CD4-positive, alpha-beta T cell treated with Interleukin-17A for 4 hours (primary cell): Measurements from ENCODE around the gene PURB.
"Not testable (repeated sequence)": the region's sequence is repeated elsewhere in the genome, so short reads cannot be mapped to it uniquely, and the experiment has no call there.

Experiments
- DNase-seq: peaks from one replicate; pipeline ENCODE4 v3.0.0-alpha.2; 2020; ENCODE audit warnings: mixed read lengths

The PURB gene

DNA sequence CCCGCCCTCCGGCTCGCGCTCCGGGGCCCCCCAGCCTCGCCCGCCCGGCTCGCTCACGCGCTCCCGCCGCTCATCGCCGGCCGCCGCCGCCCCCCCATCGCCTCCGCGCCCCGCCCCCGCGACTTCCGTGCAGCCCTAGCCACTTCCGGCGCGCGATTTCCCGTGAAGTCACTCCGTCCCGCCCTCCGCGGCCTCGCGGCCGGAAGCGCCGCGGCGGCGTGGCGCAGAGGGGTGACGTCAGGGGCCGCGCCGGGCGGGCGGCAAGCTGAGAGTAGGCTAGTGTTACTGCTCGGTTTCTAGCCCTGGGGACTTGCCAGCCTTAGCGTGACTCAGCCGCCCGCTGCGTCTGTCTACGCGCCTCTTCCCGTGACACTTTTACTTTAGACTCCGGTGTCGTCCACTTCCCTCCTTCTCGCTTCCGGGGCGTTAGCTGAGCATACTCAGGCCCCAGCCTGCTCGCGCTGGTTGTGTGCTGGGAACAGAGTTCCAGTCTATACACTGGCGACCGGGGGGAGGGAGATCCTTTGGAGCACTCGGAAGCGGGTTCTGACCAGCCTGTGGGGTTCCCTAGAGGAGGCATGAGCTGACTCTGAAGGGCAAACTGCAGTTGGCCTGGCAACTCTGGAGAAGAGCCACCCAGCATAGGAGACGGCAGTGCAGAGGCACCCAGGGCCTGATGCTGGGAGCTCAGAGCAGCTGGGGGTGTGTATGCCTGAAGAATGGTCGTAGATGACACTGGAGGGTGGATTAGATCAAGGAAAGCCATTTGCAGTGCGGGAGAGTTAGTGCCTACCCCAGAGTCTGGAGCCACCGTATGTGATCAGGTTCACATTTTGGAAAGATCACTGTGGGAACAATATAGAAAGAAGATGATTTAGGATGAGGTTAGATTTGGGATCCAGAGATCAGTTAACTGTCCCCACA is at the start of gene PURB:
Gene PURB, minus strand, starts transcription at position 137 of the 924 bp plus-strand sequence. CDS start 182 bp downstream, outside the sequence.
- DNase-seq, result peak; percentile 97

DNA sequence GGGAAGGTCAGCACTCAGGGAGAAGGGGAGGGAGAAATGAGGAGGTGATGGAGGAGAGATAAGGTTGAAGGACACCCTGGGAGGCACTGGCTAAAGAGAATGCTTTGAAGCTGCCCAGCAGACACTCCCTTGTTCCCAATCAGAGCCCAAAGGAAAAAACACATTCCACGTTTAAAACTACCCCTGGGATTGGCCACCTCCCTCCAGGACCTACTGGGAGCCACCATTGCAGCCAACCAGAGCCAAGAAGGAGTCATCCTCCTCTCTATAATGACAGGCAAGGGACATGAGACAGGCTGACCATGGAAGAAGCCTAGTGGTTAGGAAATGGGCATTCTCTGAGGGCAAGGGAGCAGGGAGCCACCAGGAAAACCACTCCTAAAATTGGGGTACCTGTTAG is 49.7 kb upstream of the PURB start:
- no peak for DNase-seq

DNA sequence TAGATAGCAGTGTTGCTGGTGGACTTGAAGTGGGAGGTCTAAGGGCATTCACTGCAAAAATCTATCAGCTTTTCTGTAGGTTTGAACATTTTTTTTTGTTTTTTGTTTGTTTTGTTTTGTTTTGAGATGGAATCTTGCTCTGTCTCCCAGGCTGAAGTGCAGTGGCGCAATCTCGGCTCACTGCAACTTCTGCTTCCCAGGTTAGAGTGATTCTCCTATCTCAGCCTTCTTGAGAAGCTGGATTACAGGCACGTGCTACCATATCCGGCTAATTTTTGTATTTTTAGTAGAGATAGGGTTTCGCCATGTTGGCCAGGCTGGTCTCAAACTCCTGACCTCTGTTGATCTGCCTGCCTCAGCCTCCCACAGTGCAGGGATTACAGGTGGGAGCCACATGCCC is 49.2 kb upstream of the PURB start:
- DNase-seq, result not testable (repeated sequence)

DNA sequence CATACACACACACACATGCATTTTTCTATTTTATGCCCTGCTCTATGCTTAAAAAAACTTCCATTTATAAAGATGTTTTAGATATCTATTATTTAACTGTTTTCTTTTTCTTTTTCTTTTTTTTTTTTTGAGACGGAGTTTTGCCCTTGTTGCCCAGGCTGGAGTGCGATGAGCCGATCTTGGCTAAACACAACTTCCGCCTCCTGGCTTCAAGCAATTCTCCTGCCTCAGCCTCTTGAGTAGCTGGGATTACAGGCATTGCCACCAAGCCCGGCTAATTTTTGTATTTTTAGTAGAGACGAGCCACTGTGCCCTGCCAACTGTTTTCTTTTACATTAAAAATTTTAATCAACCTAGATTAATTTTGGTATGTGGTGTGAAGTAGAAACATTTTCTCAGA is 45.6 kb upstream of the PURB start:
- DNase-seq, result no peak

DNA sequence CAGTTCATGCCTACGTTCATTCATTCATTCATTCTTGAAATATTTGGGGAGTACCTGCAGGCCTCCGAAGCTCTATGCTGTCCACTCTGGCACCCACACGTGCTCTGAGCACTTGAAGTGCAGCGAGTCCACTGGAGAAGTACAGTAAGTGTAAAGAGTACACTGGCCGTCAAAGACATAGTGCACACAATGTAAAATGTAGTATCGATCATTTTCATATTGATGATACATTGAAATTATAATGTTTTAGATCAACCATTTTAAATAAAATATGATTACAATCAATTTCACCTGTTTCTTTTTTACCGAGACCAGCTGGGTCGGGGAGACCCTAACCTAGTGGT is 37.0 kb upstream of the PURB start:
- no peak for DNase-seq

DNA sequence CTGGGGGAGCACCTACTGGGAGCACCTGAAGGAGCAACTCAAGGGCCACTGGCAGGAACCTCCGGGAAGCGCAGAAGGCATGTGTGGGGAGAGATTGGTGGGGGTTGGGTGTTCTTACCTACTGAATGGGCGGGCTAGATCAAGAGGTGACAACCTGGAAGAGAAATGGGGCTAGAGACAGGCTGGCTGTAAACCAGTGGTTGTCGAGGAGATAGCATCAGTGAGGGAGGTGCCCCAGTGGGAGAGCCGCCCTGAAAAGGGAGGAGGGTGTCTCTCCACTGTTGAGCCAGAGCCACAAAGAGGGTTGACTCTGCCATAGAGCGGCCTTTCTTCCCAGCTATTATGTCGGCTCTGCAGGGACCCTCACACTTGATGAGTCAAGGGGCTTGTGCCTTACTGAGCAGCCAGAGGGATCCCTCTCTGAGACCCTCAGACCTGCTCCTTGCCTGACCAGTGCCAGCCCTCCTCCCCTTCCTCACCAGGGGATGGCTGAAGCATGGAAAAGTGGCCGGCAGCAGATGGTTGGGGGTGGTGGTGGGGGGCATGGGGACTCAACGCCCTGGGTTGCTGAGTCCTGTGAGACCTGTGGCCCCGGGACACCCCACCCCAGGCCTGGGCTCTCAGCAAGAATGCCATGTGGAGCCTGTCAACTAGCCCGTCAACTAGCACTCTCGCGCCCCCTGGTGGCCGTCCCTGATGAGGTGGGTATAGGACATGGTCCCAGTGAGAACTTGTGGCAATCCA is 36.4 kb upstream of the PURB start:
- peak; percentile 97 for DNase-seq

DNA sequence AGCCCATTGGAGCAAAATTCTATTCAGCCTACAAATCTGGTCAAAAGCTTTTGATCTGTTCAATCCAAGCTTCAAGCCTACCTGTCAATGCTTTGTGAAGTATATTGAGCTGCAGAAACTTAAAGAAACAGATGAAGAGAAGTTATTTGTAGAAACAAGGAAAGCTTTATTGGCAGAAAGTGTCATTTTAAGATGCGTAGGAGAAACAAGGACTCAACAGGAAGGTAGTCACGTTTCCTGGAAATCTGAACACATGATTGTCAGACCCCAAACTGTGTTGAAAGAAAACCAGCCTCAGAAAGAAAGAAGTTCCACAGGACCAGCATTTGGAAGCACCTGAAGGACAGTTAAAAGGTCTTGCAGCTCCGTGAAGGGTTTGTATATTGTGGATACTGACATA is 34.8 kb upstream of the PURB start:
- DNase-seq, result no peak

DNA sequence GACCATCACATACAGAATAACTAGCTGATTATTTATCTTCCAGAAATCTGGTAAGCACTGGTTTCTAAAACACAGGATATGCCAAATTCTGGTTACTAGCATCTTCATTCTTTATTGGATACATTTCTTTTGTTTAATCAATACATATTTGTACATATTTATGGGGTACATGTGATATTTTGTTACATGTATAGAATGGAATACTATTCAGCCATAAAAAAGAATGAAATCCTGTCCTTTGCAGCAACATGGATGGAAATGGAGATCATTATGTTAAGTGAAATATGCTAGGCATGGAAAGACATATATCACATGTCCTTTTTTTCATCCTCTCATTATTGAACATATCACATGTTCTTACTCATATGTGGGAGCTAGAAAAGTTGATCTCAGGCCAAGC is 32.7 kb upstream of the PURB start:
- no peak for DNase-seq

DNA sequence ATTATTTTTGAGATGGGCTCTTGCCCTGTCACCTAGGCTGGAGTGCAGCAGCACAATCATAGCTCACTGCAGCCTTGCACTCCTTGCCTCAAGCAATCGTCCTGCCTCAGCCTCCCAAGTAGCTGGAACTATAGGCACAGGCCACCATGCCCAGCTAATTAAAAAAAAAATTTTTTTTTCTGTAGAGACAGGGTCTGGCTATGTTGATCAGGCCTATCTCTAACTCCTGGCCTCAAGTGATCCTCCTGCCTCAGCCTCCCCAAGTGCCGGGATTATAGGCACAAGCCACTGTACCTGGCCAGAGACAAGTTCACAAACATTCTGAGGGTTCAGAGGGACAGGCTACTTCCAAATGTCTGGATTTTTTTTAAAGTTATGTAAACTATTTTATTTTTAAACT is 32.1 kb upstream of the PURB start:
- no peak for DNase-seq

DNA sequence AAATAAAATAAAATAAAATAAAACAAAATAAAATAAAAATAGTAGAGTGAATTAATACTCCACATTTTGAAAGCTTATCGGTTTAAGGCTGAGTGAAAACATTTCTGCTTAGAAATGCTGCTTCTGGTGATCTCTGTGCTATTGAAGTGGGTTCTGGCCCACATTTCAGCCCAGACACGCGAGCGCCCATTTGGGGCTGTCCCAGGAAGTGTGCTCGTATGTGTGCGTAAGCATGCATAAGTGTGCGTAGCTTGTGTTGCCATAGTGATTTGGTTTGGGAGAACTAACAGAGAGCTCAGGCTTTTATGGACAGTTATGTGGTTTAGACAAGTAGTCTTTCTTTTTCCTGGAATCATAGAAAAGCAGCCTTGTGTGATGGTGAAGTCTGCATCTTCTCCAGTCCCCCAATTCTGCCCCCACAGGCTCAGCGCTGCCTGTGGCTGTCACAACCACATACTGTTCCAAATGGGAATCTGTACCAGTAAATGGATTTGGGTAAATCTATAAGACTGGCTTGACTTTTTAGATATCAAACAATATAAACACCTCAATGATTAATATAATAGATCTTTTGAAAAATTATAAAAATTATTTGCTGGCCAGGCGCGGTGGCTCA is 29.8 kb upstream of the PURB start:
- DNase-seq, result peak; percentile 20

DNA sequence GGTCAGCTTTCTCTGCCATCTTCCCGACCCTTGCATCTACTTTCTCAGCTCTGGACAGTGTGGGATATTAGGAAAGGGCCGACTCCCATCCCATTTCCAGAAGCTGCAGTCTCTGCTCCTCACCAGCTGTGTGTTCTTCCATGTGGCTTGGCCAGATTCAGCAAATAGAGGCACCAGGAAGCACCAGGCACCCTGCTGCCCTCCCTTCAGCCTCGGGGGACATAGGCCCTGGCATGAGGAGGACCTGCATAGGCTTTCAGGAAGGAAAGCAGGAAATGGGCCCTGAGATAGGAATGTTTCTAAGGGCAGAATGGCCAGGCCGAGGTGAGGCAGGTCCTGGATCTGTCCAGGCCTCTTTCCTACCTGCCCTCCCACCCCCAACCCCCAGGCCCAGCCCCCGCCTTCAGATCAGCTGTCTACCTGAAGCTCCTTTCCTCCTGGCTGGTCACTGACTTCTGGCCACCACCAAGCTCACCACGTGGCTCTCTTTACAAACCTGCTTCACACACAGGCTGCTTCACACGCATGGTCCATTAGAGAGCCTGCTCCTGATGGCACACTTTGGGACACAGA is 27.5 kb upstream of the PURB start:
- no peak for DNase-seq

DNA sequence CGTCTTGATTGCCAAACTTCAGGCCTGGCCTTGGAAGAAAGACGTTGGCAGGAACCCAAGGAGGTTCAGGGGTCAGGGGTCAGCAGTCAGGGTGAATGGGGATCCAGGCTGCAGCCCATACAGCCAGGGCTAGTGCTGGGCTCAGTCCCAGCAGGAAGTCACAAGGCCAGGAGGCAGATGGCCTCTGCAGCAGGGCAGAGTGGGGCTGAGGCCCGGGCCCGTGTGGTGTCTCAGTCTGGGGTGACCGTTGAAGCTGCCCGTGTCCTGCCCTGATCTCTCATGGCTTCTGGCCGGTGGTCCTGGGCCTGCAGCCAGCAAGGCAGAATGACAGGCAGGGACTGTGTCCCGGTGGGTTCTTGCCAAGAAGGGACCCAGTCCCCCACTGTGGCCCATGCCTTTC is 26.6 kb upstream of the PURB start:
- no peak for DNase-seq

DNA sequence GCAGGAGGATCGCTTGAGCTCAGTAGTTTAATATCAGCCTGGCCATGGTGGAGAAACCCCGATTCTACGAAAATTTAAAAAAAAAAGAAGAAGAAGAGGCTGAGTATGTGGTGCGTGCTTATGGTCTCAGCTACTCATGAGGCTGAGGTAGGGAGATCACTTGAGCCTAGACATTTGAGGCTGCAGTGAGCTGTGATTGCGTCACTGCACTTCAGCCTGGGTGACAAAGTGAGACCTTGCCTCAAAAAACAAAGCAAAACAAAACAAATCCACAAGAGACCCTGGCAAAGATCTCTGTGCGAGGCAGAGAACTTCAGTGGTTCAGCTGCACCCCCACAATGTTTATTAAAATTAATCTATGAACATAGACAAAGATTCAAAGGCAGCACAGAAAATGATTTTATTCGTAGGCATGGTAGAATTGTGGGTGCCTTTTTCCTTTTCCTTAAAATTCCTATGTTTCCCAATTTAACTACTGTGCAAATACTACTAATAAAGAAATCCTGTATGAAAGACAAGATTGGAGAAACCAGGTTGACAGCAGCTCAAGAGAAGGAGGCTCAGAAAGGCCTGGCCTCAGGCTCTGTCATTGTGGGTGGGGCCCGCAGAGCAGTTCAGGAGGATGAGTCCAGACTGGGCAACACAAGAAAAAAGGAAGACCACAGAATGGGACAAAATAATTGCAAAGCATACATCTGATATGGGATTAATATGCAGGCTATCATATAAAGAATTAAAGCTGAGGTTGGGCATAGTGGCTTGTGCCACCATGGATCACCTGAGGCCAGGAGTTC is 24.5 kb upstream of the PURB start:
- DNase-seq, result no peak

DNA sequence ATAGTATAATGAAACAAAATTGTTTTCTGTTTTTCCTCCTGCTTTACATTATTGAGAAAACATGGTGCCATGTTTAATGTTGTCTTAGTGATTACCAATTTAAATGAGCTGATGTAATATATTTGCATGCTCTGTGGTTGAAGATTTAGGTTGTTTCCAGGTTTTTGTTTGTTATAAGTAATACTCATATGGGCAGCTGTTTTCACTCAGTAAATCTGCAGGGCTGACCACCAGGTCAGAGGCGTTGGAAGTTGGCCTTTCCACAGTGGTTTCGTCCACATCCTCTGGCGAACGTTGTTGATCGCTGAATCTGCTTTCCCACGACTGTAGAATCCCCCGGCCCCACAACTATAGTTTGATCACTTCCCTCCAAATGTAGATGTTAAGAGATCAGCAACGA is 21.6 kb upstream of the PURB start:
- no peak for DNase-seq

DNA sequence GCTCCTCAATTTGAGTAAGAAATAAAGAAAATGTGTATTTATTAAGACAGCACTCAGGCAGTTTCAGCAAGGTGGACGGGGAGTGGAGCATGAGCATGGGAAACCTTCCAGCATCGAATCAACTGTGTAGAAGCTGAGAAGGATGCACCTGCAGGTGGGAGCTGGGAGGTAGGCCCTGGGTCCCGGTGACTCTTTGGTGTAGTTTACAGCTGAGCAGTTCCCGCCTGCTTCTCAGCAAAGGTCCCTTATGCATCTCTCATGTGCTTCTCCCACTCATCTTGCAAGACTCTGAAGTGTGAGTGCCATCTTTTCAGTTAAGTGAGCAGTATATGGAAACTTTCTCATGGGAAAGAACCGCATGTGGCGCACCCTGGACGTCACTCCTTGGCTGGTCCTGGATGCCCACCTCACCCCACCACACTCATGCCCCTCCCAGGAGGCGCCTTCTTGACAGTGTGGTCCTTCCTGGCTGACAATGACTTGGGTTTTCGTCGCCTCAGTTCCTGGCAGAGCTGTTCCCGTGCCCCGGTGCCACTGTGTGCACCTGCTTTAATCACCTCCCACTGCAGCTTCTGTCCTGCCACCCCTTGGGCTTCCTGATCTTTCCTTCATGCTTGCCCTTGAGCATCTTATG is 19.8 kb upstream of the PURB start:
- DNase-seq, result no peak

DNA sequence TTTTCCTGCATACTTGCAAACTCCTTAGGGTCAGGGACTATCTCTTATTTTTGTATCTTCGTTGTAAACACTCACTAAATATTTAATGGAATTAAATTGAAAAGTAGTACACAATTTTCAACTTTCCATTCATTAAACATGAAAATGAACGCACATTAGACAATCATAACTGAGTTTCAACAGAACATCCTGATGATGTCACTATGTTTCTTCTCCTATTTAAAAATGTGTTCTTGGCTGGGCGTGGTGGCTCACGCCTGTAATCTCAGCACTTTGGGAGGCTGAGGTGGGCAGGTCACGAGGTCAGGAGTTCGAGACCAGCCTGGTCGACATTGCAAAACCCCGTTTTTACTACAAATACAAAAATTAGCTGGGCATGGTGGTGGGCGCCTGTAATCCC is 14.1 kb upstream of the PURB start:
- no peak for DNase-seq

DNA sequence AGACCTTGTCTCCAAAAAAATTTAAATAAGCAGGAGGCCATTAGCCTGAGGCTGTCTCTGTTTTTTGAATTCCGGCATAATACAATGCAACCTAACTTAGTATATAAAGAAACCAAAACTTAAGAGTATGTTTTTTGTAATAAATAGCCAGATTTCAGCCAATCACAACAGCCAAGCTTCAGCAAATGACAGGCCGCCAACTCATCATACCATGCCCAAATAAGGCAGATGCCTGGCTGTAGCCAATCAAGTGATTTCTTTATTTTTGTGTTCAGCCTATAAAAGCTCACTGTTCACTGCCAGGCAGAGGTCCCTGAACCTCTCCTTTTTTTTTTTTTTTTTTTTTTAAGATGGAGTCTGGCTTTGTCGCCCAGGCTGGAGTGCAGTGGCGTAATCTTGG is 12.7 kb upstream of the PURB start:
- DNase-seq, result no peak

DNA sequence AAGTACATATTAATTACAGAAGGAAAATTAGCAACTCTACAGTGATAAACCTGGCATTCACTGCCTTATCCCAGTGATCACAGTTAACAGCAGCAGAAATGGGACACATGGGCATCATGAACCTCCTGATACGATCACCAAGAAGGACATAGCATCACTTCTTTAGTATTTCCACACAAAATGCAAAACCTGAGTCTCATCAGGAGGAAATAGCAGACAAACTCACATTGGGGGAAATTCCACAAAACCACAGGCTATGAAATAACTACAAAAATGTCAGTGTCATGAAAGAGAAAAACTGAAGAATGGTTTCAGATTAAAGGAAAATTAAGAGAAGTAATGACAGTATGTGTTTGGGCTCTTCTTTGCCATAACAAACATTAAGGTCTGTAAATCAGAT is 12.0 kb upstream of the PURB start:
- DNase-seq, result no peak

DNA sequence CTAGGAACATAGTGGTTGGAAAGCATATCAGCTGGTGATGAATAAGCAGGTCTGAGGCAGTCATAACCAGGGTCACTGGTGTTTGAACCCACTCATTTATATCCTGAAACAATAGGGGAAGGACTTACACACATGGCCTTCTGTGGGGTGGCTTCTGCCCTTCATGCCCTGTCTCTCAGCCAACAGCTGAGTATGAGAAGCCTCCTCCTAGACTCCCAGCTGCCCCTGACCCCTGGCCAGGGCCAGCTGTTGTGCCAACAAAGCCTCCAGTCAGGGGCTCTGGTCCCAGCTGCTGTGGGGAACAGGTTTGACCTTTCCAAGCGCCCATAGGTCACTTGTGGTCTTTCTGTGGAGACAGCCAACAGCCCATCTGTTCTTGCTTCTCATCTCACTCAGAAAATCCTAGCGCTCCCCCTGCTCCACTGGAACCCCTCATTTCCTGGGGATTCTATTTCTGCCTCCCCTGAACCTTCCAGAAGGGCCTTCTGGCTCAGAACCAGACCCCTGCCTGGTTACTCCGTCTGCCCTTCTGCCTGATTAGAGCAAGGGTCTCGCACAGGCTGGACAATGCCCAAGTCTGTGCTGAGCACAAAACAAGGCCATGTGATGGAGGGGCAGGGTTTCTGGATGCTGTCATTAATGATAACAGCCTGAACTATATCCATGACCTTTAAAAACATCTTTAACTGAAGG is 9.7 kb upstream of the PURB start:
- DNase-seq, result no peak

DNA sequence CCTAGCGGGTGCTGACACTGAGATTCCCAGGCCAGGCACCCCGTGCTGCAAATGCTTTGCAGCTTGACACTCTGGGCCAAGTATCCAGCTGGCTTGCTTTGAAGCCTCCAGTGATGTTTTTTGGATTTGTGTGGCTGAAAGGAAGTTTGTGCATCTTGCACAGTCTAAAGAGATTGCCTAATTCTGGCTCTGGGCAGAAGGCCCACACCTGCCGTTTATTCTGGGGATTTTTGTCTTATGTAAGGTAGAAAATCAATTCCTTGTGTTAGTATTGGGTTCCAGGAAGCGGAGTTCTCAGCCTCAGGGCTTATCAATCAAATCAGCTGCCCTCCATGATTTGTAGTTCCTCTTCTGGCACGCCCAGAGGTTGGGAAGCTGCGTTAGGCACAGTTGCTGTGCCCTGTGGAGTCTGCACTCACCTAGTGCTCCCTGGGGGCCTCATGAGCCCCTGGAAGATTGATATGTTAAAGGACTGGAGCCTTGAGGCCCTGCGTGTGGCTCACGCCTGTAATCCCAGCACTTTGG is 8.4 kb upstream of the PURB start:
- DNase-seq, result no peak

DNA sequence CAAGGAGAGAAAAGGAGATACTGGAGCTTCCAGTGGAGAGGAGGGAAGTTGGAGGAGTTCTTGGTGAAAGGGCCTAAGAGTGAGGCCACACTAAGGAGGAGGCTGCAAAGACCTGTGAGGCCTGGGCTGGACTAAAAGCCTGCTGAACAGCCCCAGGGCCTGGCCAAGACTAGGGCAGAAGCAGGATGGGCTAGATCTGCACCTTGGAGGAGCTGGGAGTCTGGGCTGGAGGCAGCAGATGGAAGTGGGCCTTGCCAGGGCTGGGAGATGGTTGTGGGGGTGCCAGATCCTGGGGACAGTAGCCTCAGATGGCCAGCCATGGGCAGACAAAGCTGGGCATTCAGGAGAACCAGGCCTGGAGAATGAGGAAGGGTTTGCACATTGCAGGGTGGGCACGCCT is 6.5 kb upstream of the PURB start:
- no peak for DNase-seq
